WTC11 (cell line): ENCODE results near the gene KCNH8. TPM values are rescaled to one million over a fixed set of nuclear protein-coding genes. Genes with fewer than 3 reads are reported as not detected.

Experiments used
- ATAC-seq: fragments of 200-7000 bp; cut with Tn5 transposase; 2 replicates; pipeline ENCODE4 v1.10.0; 2021; ENCODE audit warnings: mild to moderate bottlenecking, moderate library complexity
- CTCF ChIA-PET: fragments of 300-600 bp; sonication (Branson Sonifier 250); formaldehyde crosslinking; loops from one replicate; lab custom pipeline; 2021; ENCODE audit warnings: antibody characterized with exemption; lab: Charles Lee
- POLR2A ChIA-PET: fragments of 350-600 bp; sonication (Branson Sonifier 250); formaldehyde crosslinking; loops from one replicate; lab custom pipeline; 2021; ENCODE audit warnings: antibody characterized with exemption; lab: Charles Lee
- DNase-seq: peaks from one replicate; pipeline ENCODE4 v3.0.0; 2021; ENCODE audit warnings: low spot score
- H3K27ac Mint-ChIP-seq: 2 replicates; pipeline ENCODE4 v1.8.0; 2021; ENCODE audit warnings: mixed read lengths
- H3K27me3 Mint-ChIP-seq: 2 replicates; pipeline ENCODE4 v1.8.0; 2021; ENCODE audit warnings: low read depth, mild to moderate bottlenecking, moderate library complexity, mixed read lengths
- H3K36me3 Mint-ChIP-seq: 2 replicates; pipeline ENCODE4 v1.8.0; 2021; ENCODE audit warnings: mixed read lengths
- H3K4me1 Mint-ChIP-seq: 2 replicates; pipeline ENCODE4 v1.8.0; 2022; ENCODE audit warnings: mixed read lengths
- H3K4me3 Mint-ChIP-seq: 2 replicates; pipeline ENCODE4 v1.8.0; 2021; ENCODE audit warnings: mild to moderate bottlenecking, moderate library complexity, mixed read lengths
- H3K9me3 Mint-ChIP-seq: 2 replicates; pipeline ENCODE4 v1.8.0; 2021; ENCODE audit warnings: mixed read lengths
- ARID4B ChIP-seq: sonication (generic); formaldehyde crosslinking; IDR thresholded peaks from 2 replicates; pipeline ENCODE4 v1.8.0; 2023; ENCODE audit warnings: missing genetic modification reagents, mild to moderate bottlenecking, borderline replicate concordance
- ATF2 ChIP-seq: sonication (generic); formaldehyde crosslinking; IDR thresholded peaks from 2 replicates; pipeline ENCODE4 v1.8.1; 2022; ENCODE audit warnings: low read depth, missing genetic modification reagents, borderline replicate concordance
- CBFB ChIP-seq: sonication (generic); formaldehyde crosslinking; IDR thresholded peaks from 2 replicates; pipeline ENCODE4 v1.8.1; 2022; ENCODE audit warnings: mild to moderate bottlenecking, low read depth, missing genetic modification reagents
- CREB1 ChIP-seq: sonication (generic); formaldehyde crosslinking; IDR thresholded peaks from 2 replicates; pipeline ENCODE4 v1.8.0; 2023; ENCODE audit warnings: mild to moderate bottlenecking, missing genetic modification reagents
- EMX1 ChIP-seq: fragments of 250-450 bp; sonication (Bioruptor Pico); IDR thresholded peaks from 2 replicates; pipeline ENCODE4 v1.8.0; 2021; ENCODE audit warnings: mild to moderate bottlenecking
- ETV6 ChIP-seq: sonication (generic); formaldehyde crosslinking; IDR thresholded peaks from 2 replicates; pipeline ENCODE4 v1.8.1; 2022; ENCODE audit warnings: mild to moderate bottlenecking, missing genetic modification reagents
- FOXK1 ChIP-seq: sonication (generic); formaldehyde crosslinking; IDR thresholded peaks from 2 replicates; pipeline ENCODE4 v1.8.0; 2022; ENCODE audit warnings: mild to moderate bottlenecking, moderate library complexity, missing genetic modification reagents
- GRHL2 ChIP-seq: fragments of 250-450 bp; sonication (Bioruptor Pico); IDR thresholded peaks from 2 replicates; pipeline ENCODE4 v1.8.0; 2022; ENCODE audit warnings: mild to moderate bottlenecking, moderate library complexity; ENCODE audit not compliant: insufficient replicate concordance, severe bottlenecking
- IRF1 ChIP-seq: sonication (generic); formaldehyde crosslinking; IDR thresholded peaks from 2 replicates; pipeline ENCODE4 v1.8.0; 2023; ENCODE audit warnings: missing genetic modification reagents
- IRF2 ChIP-seq: sonication (generic); formaldehyde crosslinking; IDR thresholded peaks from 2 replicates; pipeline ENCODE4 v1.8.0; 2022; ENCODE audit warnings: low read depth, missing genetic modification reagents, borderline replicate concordance
- JAZF1 ChIP-seq: fragments of 250-450 bp; sonication (Bioruptor Pico); IDR thresholded peaks from 2 replicates; pipeline ENCODE4 v1.9.0; 2021; ENCODE audit warnings: moderate library complexity, mild to moderate bottlenecking, inconsistent platforms
- JUN ChIP-seq: sonication (generic); formaldehyde crosslinking; IDR thresholded peaks from 2 replicates; pipeline ENCODE4 v1.8.0; 2023; ENCODE audit warnings: mild to moderate bottlenecking, missing genetic modification reagents
- MYBL2 ChIP-seq: sonication (generic); formaldehyde crosslinking; IDR thresholded peaks from 2 replicates; pipeline ENCODE4 v1.8.1; 2023; ENCODE audit warnings: mild to moderate bottlenecking, moderate library complexity, missing genetic modification reagents
- NFE2L1 ChIP-seq: sonication (generic); formaldehyde crosslinking; IDR thresholded peaks from 2 replicates; pipeline ENCODE4 v1.8.1; 2023; ENCODE audit warnings: missing genetic modification reagents
- NR1H2 ChIP-seq: sonication (generic); formaldehyde crosslinking; IDR thresholded peaks from 2 replicates; pipeline ENCODE4 v1.9.0; 2021; ENCODE audit warnings: mild to moderate bottlenecking, moderate library complexity, missing genetic modification reagents
- NR2C2 ChIP-seq: sonication (generic); formaldehyde crosslinking; IDR thresholded peaks from 2 replicates; pipeline ENCODE4 v1.8.0; 2022; ENCODE audit warnings: mild to moderate bottlenecking, missing genetic modification reagents
- SMAD3 ChIP-seq: sonication (generic); formaldehyde crosslinking; IDR thresholded peaks from 2 replicates; pipeline ENCODE4 v1.8.0; 2022; ENCODE audit warnings: missing genetic modification reagents, mild to moderate bottlenecking, borderline replicate concordance
- ZNF138 ChIP-seq: sonication (generic); formaldehyde crosslinking; conservative IDR thresholded peaks from 2 replicates; pipeline ENCODE4 v1.8.1; 2022; ENCODE audit warnings: mild to moderate bottlenecking, moderate library complexity, missing genetic modification reagents
- total RNA-seq: library from RNA; stranded (reverse); gene quantifications from 3 replicates; pipeline ENCODE4 v1.2.3, GENCODE V29; 2021
- TF ChIP-seq, protein P1 (sequence below): sonication (generic); formaldehyde crosslinking; IDR thresholded peaks from 2 replicates; pipeline ENCODE4 v1.8.1; 2022; ENCODE audit warnings: low read depth, mild to moderate bottlenecking, moderate library complexity, missing genetic modification reagents, borderline replicate concordance

Gene KCNH8
- total RNA-seq, 1 experiment from 2014 or later = 2.8 TPM

DNA sequence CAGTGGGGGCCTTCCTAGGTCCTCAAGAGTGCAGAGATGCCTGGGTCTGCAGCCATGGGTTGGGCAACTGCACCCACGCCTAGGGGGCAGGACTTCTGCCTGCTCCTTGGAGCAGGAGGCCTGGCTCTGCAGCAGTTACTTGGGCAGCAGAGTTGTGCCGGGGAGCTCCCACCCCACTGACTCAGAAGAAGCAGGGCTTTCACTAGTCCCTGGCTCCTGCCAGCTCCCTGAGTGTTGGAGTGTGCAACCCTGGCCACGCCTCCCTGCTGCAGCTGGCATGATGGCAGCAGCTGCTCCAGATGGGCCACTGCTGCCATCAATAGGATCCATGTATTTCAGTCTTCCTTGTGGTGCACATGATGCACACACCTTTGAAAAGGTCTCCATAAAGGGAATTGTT, 40.6 kb upstream of the KCNH8 start:
- ATAC-seq = no peak
- DNase-seq = no peak
- POLR2A ChIA-PET = no interaction called here
- H3K27ac Mint-ChIP-seq = no peak overlapping the region
- H3K9me3 Mint-ChIP-seq = peaks cover 22% of the 10 kb centered on the region
- TF ChIP-seq ETV6 (CRISPR knock-in tag) = no peak
- TF ChIP-seq NFE2L1 (CRISPR knock-in tag) = no peak
- no peak for TF ChIP-seq SMAD3 (CRISPR knock-in tag)
- TF ChIP-seq ARID4B (CRISPR knock-in tag) = no peak
- TF ChIP-seq GRHL2 = no peak
- no peak for TF ChIP-seq NR1H2 (CRISPR knock-in tag)
- no peak for TF ChIP-seq FOXK1
- TF ChIP-seq MYBL2 (CRISPR knock-in tag) = no peak
- no peak for TF ChIP-seq IRF2 (CRISPR knock-in tag)
- no peak for TF ChIP-seq JUN (CRISPR knock-in tag)
- TF ChIP-seq, protein P1, sequence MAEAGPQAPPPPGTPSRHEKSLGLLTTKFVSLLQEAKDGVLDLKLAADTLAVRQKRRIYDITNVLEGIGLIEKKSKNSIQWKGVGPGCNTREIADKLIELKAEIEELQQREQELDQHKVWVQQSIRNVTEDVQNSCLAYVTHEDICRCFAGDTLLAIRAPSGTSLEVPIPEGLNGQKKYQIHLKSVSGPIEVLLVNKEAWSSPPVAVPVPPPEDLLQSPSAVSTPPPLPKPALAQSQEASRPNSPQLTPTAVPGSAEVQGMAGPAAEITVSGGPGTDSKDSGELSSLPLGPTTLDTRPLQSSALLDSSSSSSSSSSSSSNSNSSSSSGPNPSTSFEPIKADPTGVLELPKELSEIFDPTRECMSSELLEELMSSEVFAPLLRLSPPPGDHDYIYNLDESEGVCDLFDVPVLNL (CRISPR knock-in tag) = no peak
- TF ChIP-seq ATF2 = no peak
- no peak for TF ChIP-seq IRF1 (CRISPR knock-in tag)
- H3K4me1 Mint-ChIP-seq = peaks cover 10% of the 10 kb centered on the region
- H3K4me3 Mint-ChIP-seq = no peak overlapping the region
- CTCF ChIA-PET = no interaction called here
- no peaks in the 10 kb centered on the region; the same call in 1 of the 2 replicates for H3K27me3 Mint-ChIP-seq
- peaks cover 21% of the 10 kb centered on the region for H3K36me3 Mint-ChIP-seq

- ChIA-PET POLR2A (no interaction called here), CTCF (no interaction called here)
- no peaks in the 10 kb centered on the region; the same call in 1 of the 2 replicates for H3K27me3 Mint-ChIP-seq
- peaks cover 18% of the 10 kb centered on the region for H3K36me3 Mint-ChIP-seq
- no peak overlapping the region for H3K27ac Mint-ChIP-seq
- peaks cover 15% of the 10 kb centered on the region for H3K9me3 Mint-ChIP-seq
- H3K4me1 Mint-ChIP-seq = no peaks in the 10 kb centered on the region
- H3K4me3 Mint-ChIP-seq = no peak overlapping the region
- DNase-seq (no peak), ATAC-seq (no peak)
- no peak for TF ChIP-seq CBFB (CRISPR knock-in tag)
These were observed 37.9 kb upstream of the KCNH8 start for GRCh38 chr3:19110335-19110895.

DNA sequence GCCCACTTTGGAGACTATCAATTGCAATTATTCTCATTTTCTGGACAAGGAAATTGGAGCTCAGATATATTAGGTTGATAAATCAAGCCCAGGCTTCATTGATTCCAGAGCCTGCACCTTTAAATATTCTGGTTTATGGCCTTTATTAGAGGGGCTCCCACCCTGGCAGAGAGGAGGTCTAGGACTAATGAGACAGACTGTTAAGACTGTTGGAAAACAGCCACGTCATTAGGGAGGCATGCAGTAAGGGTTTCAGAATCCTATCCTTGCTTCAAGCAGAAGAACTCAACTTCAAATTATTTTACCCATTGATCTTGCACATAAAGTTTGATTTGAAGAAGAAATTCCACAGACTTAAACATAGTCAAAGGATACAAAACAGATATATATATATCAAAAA, 33.8 kb upstream of the KCNH8 start:
- Mint-ChIP-seq H3K4me3 (no peak overlapping the region), H3K36me3 (peaks cover 12% of the 10 kb centered on the region), H3K4me1 (no peaks in the 10 kb centered on the region), H3K27me3 (no peaks in the 10 kb centered on the region), H3K27ac (no peak overlapping the region), H3K9me3 (peaks cover 21% of the 10 kb centered on the region)
- TF ChIP-seq CREB1 (CRISPR knock-in tag) (no peak), JAZF1 (CRISPR knock-in tag) (no peak), EMX1 (CRISPR knock-in tag) (no peak), NR2C2 (CRISPR knock-in tag) (no peak), ZNF138 (no peak), IRF1 (CRISPR knock-in tag) (no peak), SMAD3 (CRISPR knock-in tag) (no peak)
- DNase-seq (no peak), ATAC-seq (no peak)
- CTCF ChIA-PET = no interaction called here
- POLR2A ChIA-PET = no interaction called here
